ENCODE results near the gene SRSF4.

SRSF4 gene

GRCh38 chr1:29124366-29125236 lies 57.1 kb downstream of the SRSF4 start:
- Histone ChIP-seq H3K27me3 (ENCODE audit: insufficient read depth, low read length) (no peaks in the 10 kb centered on the region), H3K4me3 (ENCODE audit: low read depth, low read length) (peak overlapping the region; percentile 87), H2AFZ (ENCODE audit: low read length, unreplicated experiment) (peak overlapping the region; percentile 34), H3K79me2 (ENCODE audit: control insufficient read depth, insufficient read depth, low read length, unreplicated experiment) (peaks cover 17% of the 10 kb centered on the region), H3K4me1 (ENCODE audit: control insufficient read depth, insufficient read depth, low read length, unreplicated experiment) (peaks cover 10% of the 10 kb centered on the region), H3K27ac (ENCODE audit: low read depth, low read length) (peak overlapping the region; percentile 81), H3K36me3 (ENCODE audit: insufficient read depth, low read length) (no peaks in the 10 kb centered on the region; the same call in 1 of the 2 replicates)

- H3K27ac ChIP-seq (ENCODE audit: low read depth, low read length), result peak within 1 kb of the TSS; percentile 81
- peak within 1 kb of the TSS; percentile 87 for H3K4me3 ChIP-seq (ENCODE audit: low read depth, low read length)
- no peaks in the 10 kb centered on the region; the same call in 1 of the 2 replicates for H3K36me3 ChIP-seq (ENCODE audit: insufficient read depth, low read length)
- H3K27me3 ChIP-seq (ENCODE audit: insufficient read depth, low read length), result no peaks in the 10 kb centered on the region
- H3K4me1 ChIP-seq (ENCODE audit: control insufficient read depth, insufficient read depth, low read length, unreplicated experiment), result peaks cover 12% of the 10 kb centered on the region
- H3K79me2 ChIP-seq (ENCODE audit: control insufficient read depth, insufficient read depth, low read length, unreplicated experiment), result peaks cover 17% of the 10 kb centered on the region
- H2AFZ ChIP-seq (ENCODE audit: low read length, unreplicated experiment), result peak within 1 kb of the TSS; percentile 70
Measured at GRCh38 chr1:29123887-29124365, 57.8 kb downstream of the SRSF4 start, which contains the start of gene TMEM200B. TSS of gene TMEM200B (minus strand) at chr1:29123903. CDS start at chr1:29121828, 2,075 bp downstream.

GRCh38 chr1:29123053-29123886 lies 58.4 kb downstream of the SRSF4 start:
- H3K36me3 ChIP-seq (ENCODE audit: insufficient read depth, low read length), result no peaks in the 10 kb centered on the region; the same call in 1 of the 2 replicates
- peaks cover 17% of the 10 kb centered on the region for H3K79me2 ChIP-seq (ENCODE audit: control insufficient read depth, insufficient read depth, low read length, unreplicated experiment)
- H3K4me1 ChIP-seq (ENCODE audit: control insufficient read depth, insufficient read depth, low read length, unreplicated experiment), result peaks cover 12% of the 10 kb centered on the region
- H2AFZ ChIP-seq (ENCODE audit: low read length, unreplicated experiment), result peak overlapping the region; percentile 70
- H3K27me3 ChIP-seq (ENCODE audit: insufficient read depth, low read length), result no peaks in the 10 kb centered on the region
- H3K4me3 ChIP-seq (ENCODE audit: low read depth, low read length), result peak overlapping the region; percentile 87
- peak overlapping the region; percentile 81 for H3K27ac ChIP-seq (ENCODE audit: low read depth, low read length)

GRCh38 chr1:29122682-29123052 lies 59.0 kb downstream of the SRSF4 start:
- peak overlapping the region; percentile 87 for H3K4me3 ChIP-seq (ENCODE audit: low read depth, low read length)
- H3K27me3 ChIP-seq (ENCODE audit: insufficient read depth, low read length), result no peaks in the 10 kb centered on the region
- peak overlapping the region; percentile 70 for H2AFZ ChIP-seq (ENCODE audit: low read length, unreplicated experiment)
- no peaks in the 10 kb centered on the region; the same call in 1 of the 2 replicates for H3K36me3 ChIP-seq (ENCODE audit: insufficient read depth, low read length)
- H3K27ac ChIP-seq (ENCODE audit: low read depth, low read length), result peak overlapping the region; percentile 81
- H3K79me2 ChIP-seq (ENCODE audit: control insufficient read depth, insufficient read depth, low read length, unreplicated experiment), result peaks cover 17% of the 10 kb centered on the region
- H3K4me1 ChIP-seq (ENCODE audit: control insufficient read depth, insufficient read depth, low read length, unreplicated experiment), result peaks cover 12% of the 10 kb centered on the region

GRCh38 chr1:29121936-29122681 lies 59.6 kb downstream of the SRSF4 start:
- Histone ChIP-seq H3K27me3 (ENCODE audit: insufficient read depth, low read length) (no peaks in the 10 kb centered on the region), H3K79me2 (ENCODE audit: control insufficient read depth, insufficient read depth, low read length, unreplicated experiment) (peaks cover 17% of the 10 kb centered on the region), H3K27ac (ENCODE audit: low read depth, low read length) (peak overlapping the region; percentile 81), H2AFZ (ENCODE audit: low read length, unreplicated experiment) (peak overlapping the region; percentile 43), H3K36me3 (ENCODE audit: insufficient read depth, low read length) (no peaks in the 10 kb centered on the region; the same call in 1 of the 2 replicates), H3K4me3 (ENCODE audit: low read depth, low read length) (peak overlapping the region; percentile 87), H3K4me1 (ENCODE audit: control insufficient read depth, insufficient read depth, low read length, unreplicated experiment) (peaks cover 12% of the 10 kb centered on the region)

GRCh38 chr1:29121516-29121935 lies 60.2 kb downstream of the SRSF4 start:
- Histone ChIP-seq H3K27ac (ENCODE audit: low read depth, low read length) (peak overlapping the region; percentile 81; the same call in 1 of the 2 replicates), H2AFZ (ENCODE audit: low read length, unreplicated experiment) (peak overlapping the region; percentile 43), H3K4me1 (ENCODE audit: control insufficient read depth, insufficient read depth, low read length, unreplicated experiment) (peaks cover 12% of the 10 kb centered on the region), H3K36me3 (ENCODE audit: insufficient read depth, low read length) (no peaks in the 10 kb centered on the region; the same call in 1 of the 2 replicates), H3K79me2 (ENCODE audit: control insufficient read depth, insufficient read depth, low read length, unreplicated experiment) (peaks cover 17% of the 10 kb centered on the region), H3K27me3 (ENCODE audit: insufficient read depth, low read length) (no peaks in the 10 kb centered on the region), H3K4me3 (ENCODE audit: low read depth, low read length) (peak overlapping the region; percentile 87)

- Histone ChIP-seq H3K27ac (ENCODE audit: low read depth, low read length) (no peak overlapping the region), H3K27me3 (ENCODE audit: insufficient read depth, low read length) (no peaks in the 10 kb centered on the region), H3K36me3 (ENCODE audit: insufficient read depth, low read length) (no peaks in the 10 kb centered on the region; the same call in 1 of the 2 replicates), H3K4me1 (ENCODE audit: control insufficient read depth, insufficient read depth, low read length, unreplicated experiment) (peaks cover 12% of the 10 kb centered on the region), H3K79me2 (ENCODE audit: control insufficient read depth, insufficient read depth, low read length, unreplicated experiment) (peaks cover 17% of the 10 kb centered on the region), H2AFZ (ENCODE audit: low read length, unreplicated experiment) (no peak overlapping the region), H3K4me3 (ENCODE audit: low read depth, low read length) (peak overlapping the region; percentile 87; the same call in 1 of the 2 replicates)
Measured at GRCh38 chr1:29120947-29121485, 60.7 kb downstream of the SRSF4 start.

- no peaks in the 10 kb centered on the region for H3K27me3 ChIP-seq (ENCODE audit: insufficient read depth, low read length)
- no peak overlapping the region for H3K4me3 ChIP-seq (ENCODE audit: low read depth, low read length)
- H3K4me1 ChIP-seq (ENCODE audit: control insufficient read depth, insufficient read depth, low read length, unreplicated experiment), result peaks cover 10% of the 10 kb centered on the region
- no peak overlapping the region for H2AFZ ChIP-seq (ENCODE audit: low read length, unreplicated experiment)
- H3K27ac ChIP-seq (ENCODE audit: low read depth, low read length), result no peak overlapping the region
- H3K36me3 ChIP-seq (ENCODE audit: insufficient read depth, low read length), result no peaks in the 10 kb centered on the region; the same call in 1 of the 2 replicates
- peaks cover 17% of the 10 kb centered on the region for H3K79me2 ChIP-seq (ENCODE audit: control insufficient read depth, insufficient read depth, low read length, unreplicated experiment)
Measured at GRCh38 chr1:29120367-29120766, 61.3 kb downstream of the SRSF4 start.

- H2AFZ ChIP-seq (ENCODE audit: low read length, unreplicated experiment), result no peak overlapping the region
- H3K4me1 ChIP-seq (ENCODE audit: control insufficient read depth, insufficient read depth, low read length, unreplicated experiment), result peaks cover 6% of the 10 kb centered on the region
- H3K27me3 ChIP-seq (ENCODE audit: insufficient read depth, low read length), result no peaks in the 10 kb centered on the region
- no peak overlapping the region for H3K4me3 ChIP-seq (ENCODE audit: low read depth, low read length)
- peaks cover 17% of the 10 kb centered on the region for H3K79me2 ChIP-seq (ENCODE audit: control insufficient read depth, insufficient read depth, low read length, unreplicated experiment)
- no peaks in the 10 kb centered on the region; the same call in 1 of the 2 replicates for H3K36me3 ChIP-seq (ENCODE audit: insufficient read depth, low read length)
- no peak overlapping the region for H3K27ac ChIP-seq (ENCODE audit: low read depth, low read length)
Measured at GRCh38 chr1:29119121-29119929, 62.4 kb downstream of the SRSF4 start.
